ENCODE results near the gene KATNAL1. TPM values are rescaled to one million over a fixed set of nuclear protein-coding genes. Genes with fewer than 3 reads are reported as not detected.

KATNAL1 gene
- total RNA-seq, 1 experiment from 2014 or later, result 9.9 TPM

DNA sequence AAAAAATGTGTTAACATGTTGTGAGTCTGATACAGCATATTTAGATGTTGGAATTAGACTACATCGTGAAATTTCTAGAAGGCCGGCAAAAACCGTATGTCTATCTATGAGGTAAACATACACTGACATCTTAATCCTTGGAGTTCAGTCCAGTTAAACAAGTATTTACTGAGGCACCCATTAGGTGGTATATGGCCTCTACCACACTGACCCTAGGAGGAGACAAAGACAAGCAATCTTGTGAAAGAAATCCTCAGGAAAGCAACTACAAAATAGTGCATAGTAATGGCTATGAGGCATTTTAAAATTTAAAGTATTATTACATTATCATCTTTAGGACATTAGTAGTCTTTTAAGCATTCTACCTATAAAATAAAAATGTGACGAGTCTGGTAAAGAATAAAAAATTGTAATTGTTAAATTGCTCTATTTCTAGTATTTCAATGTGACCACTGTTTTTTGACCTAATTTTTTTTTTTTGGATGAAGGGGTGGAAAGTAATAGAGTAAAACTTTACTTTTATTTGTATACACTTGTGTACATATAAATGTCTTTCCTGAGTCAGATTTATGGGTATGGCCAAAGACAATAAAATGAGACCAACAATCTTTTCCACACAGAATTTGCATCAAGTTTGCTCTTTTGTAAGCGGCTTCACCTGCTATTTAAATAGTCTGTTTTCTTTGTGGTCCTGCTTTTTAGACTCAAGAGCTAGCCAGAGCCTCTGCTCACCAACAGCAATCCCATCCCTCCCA is 50.5 kb downstream of the KATNAL1 start:
- peak; percentile 29 for DNase-seq (ENCODE audit: low read depth, low spot score)
- in situ Hi-C loops (cut with HindIII; ENCODE audit: low pct_unique_long_range_greater_than_20kb, low sequenced_read_pairs), result no loop called here

DNA sequence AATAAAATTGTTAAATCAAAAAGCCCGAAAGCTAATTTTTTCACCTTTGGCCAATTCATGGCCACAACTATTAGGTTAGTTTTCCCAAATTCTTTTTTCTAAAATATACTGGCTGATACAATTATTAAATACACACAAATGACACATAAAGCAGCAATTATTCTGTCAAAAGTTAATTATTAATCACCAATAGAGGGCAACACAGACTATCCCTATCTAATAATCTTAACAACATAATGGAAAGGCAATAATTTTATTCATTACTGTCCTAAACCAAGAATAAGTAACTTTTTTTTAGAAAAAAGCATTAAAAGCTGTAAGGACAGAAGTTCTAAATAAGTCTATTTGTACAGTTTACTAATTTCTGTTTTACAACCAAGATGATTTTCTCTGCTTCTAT is 51.7 kb downstream of the KATNAL1 start:
- in situ Hi-C loops (cut with HindIII; ENCODE audit: low pct_unique_long_range_greater_than_20kb, low sequenced_read_pairs), result no loop called here
- DNase-seq (ENCODE audit: low read depth, low spot score), result peak; percentile 14

DNA sequence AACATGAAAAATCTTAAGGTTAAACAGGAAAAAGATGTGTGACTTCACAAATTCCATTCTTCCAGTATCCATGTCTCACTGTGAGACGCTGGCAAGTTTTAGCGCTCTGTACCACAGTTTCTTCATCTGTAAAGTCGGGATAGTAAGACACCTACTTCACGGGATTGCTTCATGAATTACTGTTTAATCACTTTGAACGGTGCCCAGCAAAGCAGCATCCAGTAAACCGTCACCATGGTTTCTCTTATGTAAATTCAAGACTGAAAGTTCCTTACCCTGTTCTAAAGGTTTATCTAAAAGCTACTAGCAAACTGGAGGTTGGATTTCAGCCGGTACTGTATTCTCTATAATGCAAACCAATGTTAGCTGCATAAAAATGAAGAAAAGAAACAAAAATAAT is 53.5 kb downstream of the KATNAL1 start:
- DNase-seq (ENCODE audit: low read depth, low spot score), result no peak
- in situ Hi-C loops (cut with HindIII; ENCODE audit: low pct_unique_long_range_greater_than_20kb, low sequenced_read_pairs), result no loop called here

DNA sequence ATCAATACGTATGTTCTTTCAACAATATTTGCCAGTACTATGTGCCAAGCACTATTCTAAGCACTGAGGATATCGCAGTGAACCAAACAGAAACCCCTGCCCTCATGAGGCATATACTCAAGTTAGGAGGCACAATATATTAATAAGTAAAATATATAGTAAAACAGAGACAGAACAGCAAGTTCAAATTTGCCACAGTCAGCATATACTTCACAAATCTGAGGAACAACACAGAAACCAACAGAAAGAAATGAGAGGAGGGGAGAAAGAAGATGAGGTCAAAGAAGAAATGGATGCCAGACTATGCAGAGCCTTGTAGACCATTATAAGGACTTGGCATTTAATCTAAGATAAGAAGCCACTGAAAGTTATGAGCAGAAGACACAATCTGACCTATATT is 59.9 kb downstream of the KATNAL1 start:
- in situ Hi-C loops (cut with HindIII; ENCODE audit: low pct_unique_long_range_greater_than_20kb, low sequenced_read_pairs), result no loop called here
- DNase-seq (ENCODE audit: low read depth, low spot score), result no peak

DNA sequence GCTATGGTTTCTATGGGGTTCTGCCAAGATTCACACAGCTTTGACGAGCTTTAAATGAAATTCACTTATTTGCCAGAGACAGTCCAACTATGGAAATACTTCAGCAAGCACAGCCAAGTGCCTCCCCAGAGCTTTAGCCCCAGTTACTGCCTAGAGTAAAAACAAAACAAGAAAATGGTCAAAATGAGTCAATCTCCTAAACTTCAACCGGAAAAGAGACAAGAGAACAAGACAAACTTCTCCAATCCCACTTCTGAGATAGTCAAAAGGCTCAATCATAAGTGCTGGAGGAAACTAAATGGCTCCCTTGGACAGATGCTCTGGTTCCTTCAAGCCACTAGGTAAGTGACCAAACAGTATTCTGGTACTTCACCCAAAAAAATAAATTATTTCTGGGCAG is 65.8 kb downstream of the KATNAL1 start:
- in situ Hi-C loops (cut with HindIII; ENCODE audit: low pct_unique_long_range_greater_than_20kb, low sequenced_read_pairs), result no loop called here
- DNase-seq (ENCODE audit: low read depth, low spot score), result no peak

DNA sequence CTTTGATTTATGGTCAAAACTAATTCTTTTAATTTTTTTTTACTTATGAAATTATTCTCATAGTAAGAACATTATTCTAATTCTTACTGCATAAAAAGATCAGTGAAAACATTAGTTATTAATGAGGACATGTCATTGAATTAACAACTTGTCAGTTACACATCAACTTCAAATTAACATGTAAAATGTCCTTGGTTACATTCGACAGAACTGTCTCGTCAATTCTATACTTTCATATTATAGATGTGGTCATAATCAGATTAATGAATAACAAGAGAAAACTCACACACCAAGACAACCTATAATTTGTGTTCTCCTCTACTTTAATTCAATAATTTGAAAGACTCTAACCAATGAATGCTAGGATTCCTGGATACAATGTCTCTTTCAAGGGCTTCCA is 66.7 kb downstream of the KATNAL1 start:
- in situ Hi-C loops (cut with HindIII; ENCODE audit: low pct_unique_long_range_greater_than_20kb, low sequenced_read_pairs), result no loop called here

DNA sequence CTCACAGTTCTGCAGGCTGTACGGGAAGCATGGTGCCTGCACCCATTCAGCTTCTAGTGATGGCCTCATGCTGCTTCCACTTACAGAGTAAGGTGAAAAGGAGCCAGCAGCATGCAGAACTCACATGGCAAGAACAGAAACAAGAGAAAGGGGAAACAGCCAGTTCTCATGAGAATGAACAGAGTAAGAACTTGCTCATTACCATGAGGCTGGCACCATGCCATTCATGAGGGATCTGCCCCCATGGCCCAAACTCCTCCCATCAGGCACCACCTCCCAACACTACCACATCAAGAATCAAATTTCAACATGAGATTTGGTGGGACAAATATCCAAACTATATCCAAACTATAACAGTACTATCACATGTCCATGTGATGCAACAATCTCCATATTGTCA is 72.1 kb downstream of the KATNAL1 start:
- in situ Hi-C loops (cut with HindIII; ENCODE audit: low pct_unique_long_range_greater_than_20kb, low sequenced_read_pairs), result no loop called here
- DNase-seq (ENCODE audit: low read depth, low spot score), result no peak

More for the DNA sequence above, 66.7 kb downstream of the KATNAL1 start:
- no peak for DNase-seq (ENCODE audit: low read depth, low spot score)

DNA sequence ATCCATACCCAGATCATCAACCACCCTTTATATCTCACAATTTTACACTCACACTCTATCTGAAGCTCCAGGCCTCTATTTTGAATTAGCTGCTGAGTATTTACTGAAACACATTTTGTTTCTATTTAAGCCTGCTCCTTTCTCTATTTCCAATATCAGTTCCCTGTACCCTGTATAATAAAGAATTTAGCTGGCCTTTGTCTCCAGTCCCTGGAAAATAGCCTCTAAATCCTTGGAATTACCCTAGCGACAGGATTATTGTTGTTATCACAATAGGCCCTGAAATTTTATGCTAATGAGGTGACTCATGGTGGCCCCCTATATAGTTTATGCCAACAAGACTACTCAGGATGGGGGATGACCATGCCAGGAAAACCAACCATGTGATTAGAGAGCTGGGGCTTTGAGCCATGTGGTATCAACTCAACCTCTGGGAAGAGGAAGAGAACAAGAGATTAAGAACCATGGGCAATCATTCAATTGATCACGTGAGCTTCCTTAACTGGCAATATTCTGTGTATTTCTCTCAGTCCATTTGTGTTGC is 72.7 kb downstream of the KATNAL1 start:
- in situ Hi-C loops (cut with HindIII; ENCODE audit: low pct_unique_long_range_greater_than_20kb, low sequenced_read_pairs), result no loop called here
- DNase-seq (ENCODE audit: low read depth, low spot score), result no peak

DNA sequence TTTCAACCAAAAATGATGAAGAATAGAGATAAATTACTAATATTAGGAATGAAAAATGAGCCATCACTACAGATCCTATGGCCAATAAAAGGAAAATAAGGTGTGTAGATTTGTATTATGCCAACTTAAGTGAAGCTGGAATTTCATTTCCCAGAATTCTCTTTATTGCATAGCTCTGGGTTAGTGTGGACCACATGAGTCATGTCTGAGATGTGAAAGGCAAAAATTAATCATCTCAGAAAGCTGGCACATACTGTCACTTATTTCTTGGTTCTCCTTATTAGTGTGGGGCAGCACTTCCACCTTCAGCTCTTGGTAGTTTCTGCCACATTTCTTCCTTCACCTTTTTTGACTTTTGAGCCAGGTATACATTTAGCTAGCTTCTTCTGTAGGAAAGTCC is 82.6 kb downstream of the KATNAL1 start:
- DNase-seq (ENCODE audit: low read depth, low spot score), result no peak

DNA sequence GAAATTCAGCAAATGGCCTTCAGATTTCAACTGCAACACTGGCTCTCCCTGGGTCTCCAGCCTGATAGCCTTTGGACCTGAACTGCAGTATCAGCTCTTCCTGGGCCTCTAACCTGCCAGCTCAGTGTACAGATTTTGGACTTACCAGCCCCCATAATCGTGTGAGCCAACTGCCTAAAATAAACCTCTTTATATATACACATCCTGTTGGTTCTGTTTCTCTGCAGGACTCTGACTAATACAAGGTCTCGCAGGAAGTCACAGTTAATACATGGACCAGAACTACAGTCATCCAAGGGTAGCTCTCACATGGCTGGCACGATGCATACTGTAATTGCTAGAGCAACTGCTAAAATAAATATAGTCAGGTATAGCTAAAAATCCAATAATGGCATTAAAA is 85.1 kb downstream of the KATNAL1 start:
- DNase-seq (ENCODE audit: low read depth, low spot score), result no peak
- in situ Hi-C loops (cut with HindIII; ENCODE audit: low pct_unique_long_range_greater_than_20kb, low sequenced_read_pairs), result no loop called here

More for the DNA sequence above, 82.6 kb downstream of the KATNAL1 start:
- in situ Hi-C loops (cut with HindIII; ENCODE audit: low pct_unique_long_range_greater_than_20kb, low sequenced_read_pairs), result no loop called here

DNA sequence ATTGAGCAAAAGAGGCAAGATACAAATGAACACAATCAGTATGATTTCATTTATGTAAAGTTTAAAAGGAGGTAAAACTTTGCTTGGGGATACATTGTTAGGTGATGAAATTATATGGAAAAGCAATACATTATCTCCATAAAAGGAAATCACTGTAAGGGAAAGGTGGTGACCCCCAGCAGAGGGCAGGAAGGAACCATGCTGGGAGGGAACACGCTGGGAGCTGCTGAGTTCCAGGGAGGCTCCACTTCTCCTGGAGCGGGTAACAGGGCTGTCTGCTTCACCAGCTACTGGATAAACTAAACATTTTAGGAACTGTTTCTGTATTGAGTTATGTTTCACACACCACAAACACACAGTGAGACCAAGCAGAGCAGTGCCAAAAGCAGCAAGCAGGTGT is 91.2 kb downstream of the KATNAL1 start:
- in situ Hi-C loops (cut with HindIII; ENCODE audit: low pct_unique_long_range_greater_than_20kb, low sequenced_read_pairs), result no loop called here
- peak; percentile 14 for DNase-seq (ENCODE audit: low read depth, low spot score)

DNA sequence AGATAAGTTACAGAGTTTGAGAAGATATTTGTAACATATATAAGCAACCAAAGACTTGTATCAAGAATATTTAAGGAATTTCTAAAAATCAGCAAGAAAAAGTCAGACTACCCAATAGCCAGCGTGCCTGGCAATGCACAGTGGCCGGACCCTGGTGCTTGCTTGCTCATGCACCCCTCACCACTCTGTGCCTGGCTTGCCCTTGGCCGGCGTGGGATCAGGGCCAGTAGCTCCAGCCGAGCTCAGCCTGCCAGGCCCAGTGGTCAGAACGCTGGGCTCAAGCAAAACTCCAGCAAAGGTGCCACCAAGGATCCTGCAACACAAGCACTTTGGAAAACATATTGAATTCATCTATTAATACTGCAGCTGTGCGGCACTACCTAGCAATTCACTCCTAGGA is 95.1 kb downstream of the KATNAL1 start:
- DNase-seq (ENCODE audit: low read depth, low spot score), result no peak
- in situ Hi-C loops (cut with HindIII; ENCODE audit: low pct_unique_long_range_greater_than_20kb, low sequenced_read_pairs), result no loop called here

DNA sequence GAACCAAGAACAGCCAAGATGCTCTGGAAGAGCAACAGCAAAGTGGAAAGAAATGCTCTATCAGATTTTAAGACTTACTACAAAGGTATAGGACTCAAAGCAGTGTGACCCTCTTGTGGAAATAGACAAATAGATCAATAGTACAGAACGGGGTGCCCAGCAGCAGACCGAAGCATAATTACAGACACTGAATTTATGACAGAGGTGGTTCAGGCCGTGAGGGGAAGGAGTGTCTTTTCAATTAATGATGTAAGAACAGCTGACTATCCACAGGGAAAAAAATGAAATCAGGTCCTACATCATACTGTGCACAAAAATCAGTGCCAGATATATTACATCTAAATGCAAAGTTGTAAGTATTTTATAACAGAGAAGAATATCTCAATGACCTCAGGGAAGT is 95.6 kb downstream of the KATNAL1 start:
- DNase-seq (ENCODE audit: low read depth, low spot score), result no peak
- in situ Hi-C loops (cut with HindIII; ENCODE audit: low pct_unique_long_range_greater_than_20kb, low sequenced_read_pairs), result no loop called here

DNA sequence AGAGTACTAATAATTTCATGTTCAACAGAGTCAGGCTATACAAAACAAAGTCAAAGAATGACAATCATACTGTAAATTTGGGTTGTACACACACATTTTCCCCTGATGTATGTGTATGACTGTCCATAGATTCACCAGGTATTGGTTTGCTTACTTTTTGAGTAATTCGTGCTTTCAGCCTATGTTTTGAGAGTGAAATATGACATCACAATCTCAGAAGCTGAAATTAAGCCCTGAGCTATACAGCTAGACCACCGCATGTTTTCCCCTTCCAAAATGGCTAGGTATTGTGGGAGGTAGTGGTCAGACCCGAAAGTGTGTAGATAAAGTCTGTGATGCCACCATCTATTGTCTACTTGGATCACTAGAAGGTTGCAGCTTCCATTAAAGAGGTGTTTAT is 102.8 kb downstream of the KATNAL1 start:
- DNase-seq (ENCODE audit: low read depth, low spot score), result no peak
- in situ Hi-C loops (cut with HindIII; ENCODE audit: low pct_unique_long_range_greater_than_20kb, low sequenced_read_pairs), result no loop called here

DNA sequence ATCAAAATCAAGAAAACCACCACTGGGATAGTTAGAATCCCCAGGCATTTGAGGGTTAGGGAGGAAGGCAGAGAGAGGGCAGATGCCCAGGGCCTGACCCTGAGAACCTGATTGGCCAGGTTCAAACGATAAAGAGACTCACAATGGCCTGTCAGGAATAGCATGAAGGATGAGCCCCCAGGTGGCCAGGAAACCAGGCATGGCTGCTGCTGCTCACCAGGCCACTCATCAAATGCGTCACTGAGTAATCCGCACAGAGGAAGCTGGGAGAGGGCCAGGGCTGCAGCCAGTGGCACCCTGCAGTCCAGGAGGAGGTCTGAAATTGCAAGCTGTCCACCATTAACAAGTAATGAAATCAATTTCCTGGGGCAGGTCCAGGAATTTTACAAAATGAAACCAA is 111.3 kb downstream of the KATNAL1 start:
- DNase-seq (ENCODE audit: low read depth, low spot score), result no peak

DNA sequence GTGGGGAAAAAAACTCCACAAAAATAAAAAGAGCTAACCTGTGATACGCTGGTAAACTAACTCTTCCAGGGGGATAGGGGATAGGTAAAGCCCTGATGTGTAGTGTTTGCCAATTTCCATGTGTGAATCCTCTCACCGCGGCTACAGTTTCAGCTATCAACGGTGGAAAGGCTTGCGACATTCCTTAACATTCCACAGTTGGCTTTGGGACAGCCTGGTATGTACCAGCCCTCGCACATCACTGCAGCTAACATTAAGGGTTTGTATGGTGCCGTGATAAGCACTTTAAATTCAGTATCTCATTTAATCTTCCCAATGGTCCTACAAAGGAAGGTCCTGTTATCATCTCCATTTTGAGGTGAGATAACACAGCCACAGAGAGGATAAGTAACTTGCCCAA is 112.4 kb downstream of the KATNAL1 start:
- in situ Hi-C loops (cut with HindIII; ENCODE audit: low pct_unique_long_range_greater_than_20kb, low sequenced_read_pairs), result no loop called here
- no peak for DNase-seq (ENCODE audit: low read depth, low spot score)

More for the DNA sequence above, 111.3 kb downstream of the KATNAL1 start:
- in situ Hi-C loops (cut with HindIII; ENCODE audit: low pct_unique_long_range_greater_than_20kb, low sequenced_read_pairs), result no loop called here

DNA sequence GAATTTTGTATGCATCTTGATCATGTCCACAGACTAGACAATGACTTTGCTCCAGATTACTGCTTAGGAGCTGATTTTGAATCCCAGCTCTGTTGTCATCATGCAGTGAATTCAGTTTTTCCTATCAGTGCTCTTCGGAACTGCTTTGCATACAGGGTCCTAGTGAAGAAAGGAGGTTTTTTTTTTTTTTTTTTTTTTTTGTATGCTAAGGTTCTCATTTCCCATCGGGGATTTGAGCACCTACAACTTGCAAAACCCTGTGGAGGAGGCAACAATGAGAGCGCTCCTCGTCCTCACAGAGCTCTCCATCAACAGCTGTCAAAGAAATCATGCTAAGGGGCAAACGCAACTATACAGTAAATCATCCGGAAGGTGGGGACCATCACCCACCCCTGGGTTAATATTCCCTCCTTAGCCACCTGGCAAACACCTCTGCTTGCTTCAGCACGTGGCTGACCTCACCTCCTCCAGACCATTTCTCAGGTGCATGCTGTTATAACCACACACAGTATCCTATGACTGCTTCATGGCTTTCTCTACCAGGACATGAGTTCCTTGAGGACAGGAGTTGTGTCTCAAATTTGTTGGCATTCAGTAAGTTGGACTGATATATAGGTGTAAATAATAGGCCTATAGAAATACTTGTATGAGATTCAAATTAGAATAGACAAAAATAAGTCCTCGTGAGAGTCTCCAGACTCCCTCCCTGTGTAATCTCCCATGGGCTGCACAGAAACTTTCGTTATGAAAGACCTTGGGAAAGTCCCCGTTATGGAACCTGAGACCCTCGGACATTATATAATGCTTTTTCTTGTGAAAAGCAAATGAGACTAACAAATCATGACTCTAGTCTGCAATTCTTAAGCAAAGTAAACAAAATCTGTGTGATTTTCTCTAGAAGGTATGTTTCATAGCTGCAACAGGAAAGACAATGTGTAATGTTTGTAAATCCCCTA is 113.8 kb downstream of the KATNAL1 start:
- DNase-seq (ENCODE audit: low read depth, low spot score), result no peak
- in situ Hi-C loops (cut with HindIII; ENCODE audit: low pct_unique_long_range_greater_than_20kb, low sequenced_read_pairs), result no loop called here

DNA sequence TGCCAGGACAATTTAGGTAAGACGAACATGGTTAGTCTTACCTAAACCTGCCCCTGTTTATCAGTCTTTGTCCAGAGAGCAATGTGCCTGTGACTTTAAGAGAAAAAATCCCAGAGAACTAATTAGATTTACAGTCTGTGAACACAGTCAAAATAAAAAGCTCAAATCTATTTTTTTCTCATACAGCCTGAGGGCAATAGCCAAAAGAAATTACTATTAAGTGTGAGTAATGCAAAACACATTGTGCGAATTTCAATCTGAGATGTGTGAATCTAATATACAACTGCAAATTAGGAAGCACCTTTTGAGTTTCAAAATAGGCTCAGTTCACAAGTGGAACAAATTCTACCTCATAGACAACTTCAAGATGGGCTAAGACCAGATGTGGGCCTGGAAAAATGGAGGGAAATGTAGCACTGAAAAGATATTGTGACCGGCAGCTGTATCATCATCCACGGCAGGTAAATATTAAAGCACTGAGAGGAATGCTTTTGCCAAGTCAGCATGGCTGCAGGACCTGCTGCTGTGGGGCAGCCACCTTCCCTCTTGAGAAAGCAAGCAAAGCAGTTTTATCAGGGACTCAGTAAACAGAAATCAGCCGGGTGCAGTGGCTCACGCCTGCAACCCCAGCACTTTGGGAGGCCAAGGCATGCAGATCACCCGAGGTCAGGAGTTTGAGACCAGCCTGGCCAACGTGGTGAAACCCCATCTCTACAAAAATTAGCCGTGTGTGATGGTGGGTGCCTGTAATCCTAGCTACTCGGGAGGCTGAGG is 114.8 kb downstream of the KATNAL1 start:
- DNase-seq (ENCODE audit: low read depth, low spot score), result no peak
- in situ Hi-C loops (cut with HindIII; ENCODE audit: low pct_unique_long_range_greater_than_20kb, low sequenced_read_pairs), result no loop called here
